Chondrocyte (in vitro differentiated cells): ENCODE measurements around the gene ZNF423. TPM values are rescaled to one million over a fixed set of nuclear protein-coding genes. Genes with fewer than 3 reads are reported as not detected.

Experiments used
- DNase-seq: peaks from one replicate; pipeline ENCODE4 v3.0.0; 2021; ENCODE audit warnings: mixed read lengths, low spot score
- H3K27ac Mint-ChIP-seq: one replicate; pipeline ENCODE4 v1.8.0; 2021; ENCODE audit warnings: mild to moderate bottlenecking, moderate library complexity, mixed read lengths; ENCODE audit not compliant: unreplicated experiment
- H3K27me3 Mint-ChIP-seq: 2 replicates; pipeline ENCODE4 v1.8.0; 2021; ENCODE audit warnings: low read depth, mixed read lengths
- H3K36me3 Mint-ChIP-seq: 2 replicates; pipeline ENCODE4 v1.8.0; 2021; ENCODE audit warnings: low read depth, mixed read lengths
- H3K4me1 Mint-ChIP-seq: 2 replicates; pipeline ENCODE4 v1.8.0; 2021; ENCODE audit warnings: low read depth, mild to moderate bottlenecking, mixed read lengths
- H3K4me3 Mint-ChIP-seq: one replicate; pipeline ENCODE4 v1.8.0; 2021; ENCODE audit warnings: mild to moderate bottlenecking, moderate library complexity, mixed read lengths; ENCODE audit not compliant: unreplicated experiment
- H3K9me3 Mint-ChIP-seq: 2 replicates; pipeline ENCODE4 v1.8.0; 2021; ENCODE audit warnings: low read depth, mixed read lengths
- total RNA-seq: library from RNA; stranded (reverse); gene quantifications from 3 replicates; pipeline ENCODE4 v1.2.1, GENCODE V29; 2021
- TF ChIP-seq, protein P1 (sequence below): fragments of 200-600 bp; sonication (generic); IDR thresholded peaks from 2 replicates; pipeline ENCODE4 v1.5.0; 2021; ENCODE audit warnings: antibody characterized with exemption, mild to moderate bottlenecking, moderate library complexity

ZNF423 gene
- total RNA-seq, 1 donor from 2014 or later: 4.7 TPM

DNA sequence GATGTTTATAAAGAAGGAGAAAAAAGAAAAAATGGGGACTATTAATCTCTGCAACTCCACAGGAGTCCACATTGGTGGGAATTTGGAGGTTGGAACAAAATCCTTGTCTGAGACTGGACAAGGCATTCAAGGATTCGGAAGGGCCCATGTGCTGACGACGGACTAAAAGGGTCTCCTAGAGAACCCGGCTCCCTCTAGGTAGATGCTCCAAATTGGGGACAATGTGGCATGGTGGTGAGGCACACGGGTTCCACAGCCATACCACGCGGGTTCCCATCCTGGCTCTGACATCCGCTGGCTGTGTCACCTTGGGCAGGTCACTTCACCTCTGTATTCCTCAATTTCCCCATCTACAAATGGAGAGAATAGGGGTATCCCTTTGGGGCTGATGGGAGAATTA, 254.9 kb downstream of the ZNF423 start:
- Mint-ChIP-seq H3K9me3 (no peaks in the 10 kb centered on the region), H3K36me3 (no peaks in the 10 kb centered on the region), H3K27me3 (peaks cover 8% of the 10 kb centered on the region), H3K27ac (no peak overlapping the region), H3K4me3 (no peak overlapping the region), H3K4me1 (peaks cover 10% of the 10 kb centered on the region)
- no peak for DNase-seq
- TF ChIP-seq, protein P1, sequence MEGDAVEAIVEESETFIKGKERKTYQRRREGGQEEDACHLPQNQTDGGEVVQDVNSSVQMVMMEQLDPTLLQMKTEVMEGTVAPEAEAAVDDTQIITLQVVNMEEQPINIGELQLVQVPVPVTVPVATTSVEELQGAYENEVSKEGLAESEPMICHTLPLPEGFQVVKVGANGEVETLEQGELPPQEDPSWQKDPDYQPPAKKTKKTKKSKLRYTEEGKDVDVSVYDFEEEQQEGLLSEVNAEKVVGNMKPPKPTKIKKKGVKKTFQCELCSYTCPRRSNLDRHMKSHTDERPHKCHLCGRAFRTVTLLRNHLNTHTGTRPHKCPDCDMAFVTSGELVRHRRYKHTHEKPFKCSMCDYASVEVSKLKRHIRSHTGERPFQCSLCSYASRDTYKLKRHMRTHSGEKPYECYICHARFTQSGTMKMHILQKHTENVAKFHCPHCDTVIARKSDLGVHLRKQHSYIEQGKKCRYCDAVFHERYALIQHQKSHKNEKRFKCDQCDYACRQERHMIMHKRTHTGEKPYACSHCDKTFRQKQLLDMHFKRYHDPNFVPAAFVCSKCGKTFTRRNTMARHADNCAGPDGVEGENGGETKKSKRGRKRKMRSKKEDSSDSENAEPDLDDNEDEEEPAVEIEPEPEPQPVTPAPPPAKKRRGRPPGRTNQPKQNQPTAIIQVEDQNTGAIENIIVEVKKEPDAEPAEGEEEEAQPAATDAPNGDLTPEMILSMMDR: no peak

DNA sequence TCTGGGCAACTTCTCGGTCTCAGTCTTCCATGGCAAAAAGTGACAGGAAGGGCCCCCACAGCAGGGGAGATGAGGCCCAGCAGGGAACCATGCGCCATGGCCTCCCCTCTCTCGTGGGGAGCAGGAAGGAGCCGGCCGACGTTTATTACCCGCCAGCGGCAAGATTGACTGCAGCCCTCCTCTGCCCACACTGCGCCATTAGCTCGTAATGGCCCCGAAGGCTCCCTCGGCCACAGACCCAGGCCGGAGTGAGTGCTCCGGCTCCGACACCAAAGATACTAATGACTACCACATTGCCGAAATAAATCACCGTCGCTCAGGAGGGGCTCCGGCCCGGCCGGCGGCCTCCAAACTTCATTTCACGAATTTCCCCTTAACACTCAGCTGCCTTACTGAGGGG, 255.4 kb downstream of the ZNF423 start:
- DNase-seq: peak; percentile 51
- Mint-ChIP-seq H3K27ac (no peak overlapping the region), H3K9me3 (no peaks in the 10 kb centered on the region), H3K4me1 (peaks cover 14% of the 10 kb centered on the region), H3K36me3 (no peaks in the 10 kb centered on the region), H3K4me3 (no peak overlapping the region), H3K27me3 (peaks cover 6% of the 10 kb centered on the region)
- TF ChIP-seq, protein P1: no peak

- no peak overlapping the region for H3K27ac Mint-ChIP-seq
- peaks cover 3% of the 10 kb centered on the region for H3K27me3 Mint-ChIP-seq
- no peak for DNase-seq
- H3K4me1 Mint-ChIP-seq: peaks cover 18% of the 10 kb centered on the region
- TF ChIP-seq, protein P1: no peak
- H3K9me3 Mint-ChIP-seq: no peaks in the 10 kb centered on the region
- no peaks in the 10 kb centered on the region for H3K36me3 Mint-ChIP-seq
- no peak overlapping the region for H3K4me3 Mint-ChIP-seq
These were observed 256.2 kb downstream of the ZNF423 start for GRCh38 chr16:49599704-49600103.

- no peak overlapping the region for H3K4me3 Mint-ChIP-seq
- no peaks in the 10 kb centered on the region for H3K27me3 Mint-ChIP-seq
- no peaks in the 10 kb centered on the region for H3K36me3 Mint-ChIP-seq
- peaks cover 18% of the 10 kb centered on the region for H3K4me1 Mint-ChIP-seq
- H3K27ac Mint-ChIP-seq: no peak overlapping the region
- TF ChIP-seq, protein P1: no peak
- DNase-seq: no peak
- no peaks in the 10 kb centered on the region for H3K9me3 Mint-ChIP-seq
These were observed 256.6 kb downstream of the ZNF423 start for GRCh38 chr16:49599281-49599680.

GRCh38 chr16:49598383-49599170, 257.3 kb downstream of the ZNF423 start:
- Mint-ChIP-seq H3K4me1 (peaks cover 18% of the 10 kb centered on the region), H3K9me3 (no peaks in the 10 kb centered on the region), H3K4me3 (no peak overlapping the region), H3K27me3 (no peaks in the 10 kb centered on the region), H3K27ac (no peak overlapping the region), H3K36me3 (no peaks in the 10 kb centered on the region)
- TF ChIP-seq, protein P1: no peak
- DNase-seq: no peak
